HepG2 (cell line): Measurements from ENCODE around the gene UCK2. TPM values are rescaled to one million over a fixed set of nuclear protein-coding genes. Genes with fewer than 3 reads are reported as not detected.
A peak's percentile ranks its signal among the peaks of the same experiment; 100 is the strongest.

Experiments
- ATF7-NPFF ChIP-seq: sonication (generic); formaldehyde crosslinking; IDR thresholded peaks from 2 replicates; pipeline ENCODE4 v1.8.1; 2023; ENCODE audit warnings: mild to moderate bottlenecking, low read depth, missing genetic modification reagents, moderate library complexity
- CC2D1A ChIP-seq: sonication (generic); formaldehyde crosslinking; IDR thresholded peaks from 2 replicates; pipeline ENCODE4 v1.8.1; 2023; ENCODE audit warnings: mild to moderate bottlenecking, missing genetic modification reagents
- ESRRA ChIP-seq: sonication (generic); formaldehyde crosslinking; IDR thresholded peaks from 2 replicates; pipeline ENCODE4 v1.5.1; 2020; ENCODE audit warnings: mild to moderate bottlenecking, low read depth, missing genetic modification reagents
- KLF12 ChIP-seq: sonication (generic); formaldehyde crosslinking; IDR thresholded peaks from 2 replicates; pipeline ENCODE4 v1.4.0; 2020; ENCODE audit warnings: missing genetic modification reagents, borderline replicate concordance
- KLF15 ChIP-seq: sonication (generic); formaldehyde crosslinking; IDR thresholded peaks from 2 replicates; pipeline ENCODE4 v1.8.1; 2023; ENCODE audit warnings: borderline replicate concordance, mild to moderate bottlenecking, inconsistent platforms, missing genetic modification reagents, mixed read lengths
- KLF9 ChIP-seq: IDR thresholded peaks from 2 replicates; pipeline ENCODE4 v1.6.1; 2016; ENCODE audit warnings: low read depth
- NBN ChIP-seq: fragments of 450-650 bp; conservative IDR thresholded peaks from 2 replicates; pipeline ENCODE4 v1.6.1; 2017
- PCBP2 ChIP-seq: fragments of 200-400 bp; formaldehyde crosslinking; optimal IDR thresholded peaks from 2 replicates; pipeline ENCODE3; 2018; ENCODE audit warnings: low read length, low read depth; ENCODE audit not compliant: poor library complexity, severe bottlenecking
- TBL1XR1 ChIP-seq: fragments of 150-350 bp; IDR thresholded peaks from 2 replicates; pipeline ENCODE4 v1.6.1; 2014; ENCODE audit warnings: borderline replicate concordance, low read length; ENCODE audit not compliant: partially characterized antibody
- ZNF34 ChIP-seq: sonication (generic); formaldehyde crosslinking; IDR thresholded peaks from 2 replicates; pipeline ENCODE4 v1.4.0; 2020; ENCODE audit warnings: mild to moderate bottlenecking, missing genetic modification reagents, borderline replicate concordance
- ZNF567 ChIP-seq: sonication (generic); formaldehyde crosslinking; IDR thresholded peaks from 2 replicates; pipeline ENCODE4 v1.8.1; 2023; ENCODE audit warnings: mild to moderate bottlenecking, missing genetic modification reagents, borderline replicate concordance
- ZNF569 ChIP-seq: sonication (generic); formaldehyde crosslinking; IDR thresholded peaks from 2 replicates; pipeline ENCODE4 v1.5.0; 2020; ENCODE audit warnings: mild to moderate bottlenecking, missing genetic modification reagents, moderate library complexity, borderline replicate concordance
- ZNF614 ChIP-seq: IDR thresholded peaks from 2 replicates; pipeline ENCODE4 v1.6.1; 2018; ENCODE audit warnings: missing biosample characterization, missing genetic modification reagents, inconsistent platforms, borderline replicate concordance
- ZNF674 ChIP-seq: sonication (generic); formaldehyde crosslinking; IDR thresholded peaks from 2 replicates; pipeline ENCODE4 v1.5.0; 2020; ENCODE audit warnings: low read depth, mild to moderate bottlenecking, missing genetic modification reagents
- polyA plus RNA-seq, 8 experiments: library from polyadenylated mRNA; depleted of rRNA in 3 of 8; stranded (reverse) in 7 of 8; unstranded in 1 of 8; fragments of >200 nt; fragmentation: Illumina TruSeq in 4 of 8; extraction: Trizol in 4 of 8; gene quantifications; 2 replicates each; pipeline versions ENCODE4 v1.2.1 to v1.2.3, GENCODE V29; 2011 to 2016; ENCODE audit warnings: low read depth in 4 of 8, missing spikeins in 1 of 8, mixed read lengths in 1 of 8; ENCODE audit not compliant: insufficient read depth in 1 of 8
- total RNA-seq, 5 experiments: library from RNA; depleted of rRNA; stranded (reverse); fragments of >200 nt; fragmentation: Illumina TruSeq; extraction: Trizol; gene quantifications; 2 replicates each; pipeline ENCODE4 v1.2.3, GENCODE V29; 2016; ENCODE audit warnings: low read depth in 1 of 5
- TF ChIP-seq, protein P1 (sequence below): sonication (generic); formaldehyde crosslinking; IDR thresholded peaks from 2 replicates; pipeline ENCODE4 v1.8.0; 2022; ENCODE audit warnings: missing genetic modification reagents, low read depth, mild to moderate bottlenecking, borderline replicate concordance
- TF ChIP-seq, protein P2 (sequence below): sonication (generic); formaldehyde crosslinking; IDR thresholded peaks from 2 replicates; pipeline ENCODE4 v1.8.1; 2023; ENCODE audit warnings: missing genetic modification reagents, inconsistent platforms, borderline replicate concordance
- TF ChIP-seq, protein P3 (sequence below): sonication (generic); formaldehyde crosslinking; IDR thresholded peaks from 2 replicates; pipeline ENCODE4 v1.4.0; 2020; ENCODE audit warnings: missing genetic modification reagents
- TF ChIP-seq, protein P4 (sequence below): sonication (generic); formaldehyde crosslinking; IDR thresholded peaks from 2 replicates; pipeline ENCODE4 v1.4.0; 2020; ENCODE audit warnings: missing genetic modification reagents
- TF ChIP-seq, protein P5 (sequence below): sonication (generic); formaldehyde crosslinking; IDR thresholded peaks from 2 replicates; pipeline ENCODE4 v1.4.0; 2020; ENCODE audit warnings: low read depth, mild to moderate bottlenecking, missing genetic modification reagents

UCK2 gene
- total and polyA plus RNA-seq, 2 of the 13 experiments (the other 11 are each of a cell fraction or from before 2014, with no cell fraction given): 64.3 to 78.0 TPM

DNA sequence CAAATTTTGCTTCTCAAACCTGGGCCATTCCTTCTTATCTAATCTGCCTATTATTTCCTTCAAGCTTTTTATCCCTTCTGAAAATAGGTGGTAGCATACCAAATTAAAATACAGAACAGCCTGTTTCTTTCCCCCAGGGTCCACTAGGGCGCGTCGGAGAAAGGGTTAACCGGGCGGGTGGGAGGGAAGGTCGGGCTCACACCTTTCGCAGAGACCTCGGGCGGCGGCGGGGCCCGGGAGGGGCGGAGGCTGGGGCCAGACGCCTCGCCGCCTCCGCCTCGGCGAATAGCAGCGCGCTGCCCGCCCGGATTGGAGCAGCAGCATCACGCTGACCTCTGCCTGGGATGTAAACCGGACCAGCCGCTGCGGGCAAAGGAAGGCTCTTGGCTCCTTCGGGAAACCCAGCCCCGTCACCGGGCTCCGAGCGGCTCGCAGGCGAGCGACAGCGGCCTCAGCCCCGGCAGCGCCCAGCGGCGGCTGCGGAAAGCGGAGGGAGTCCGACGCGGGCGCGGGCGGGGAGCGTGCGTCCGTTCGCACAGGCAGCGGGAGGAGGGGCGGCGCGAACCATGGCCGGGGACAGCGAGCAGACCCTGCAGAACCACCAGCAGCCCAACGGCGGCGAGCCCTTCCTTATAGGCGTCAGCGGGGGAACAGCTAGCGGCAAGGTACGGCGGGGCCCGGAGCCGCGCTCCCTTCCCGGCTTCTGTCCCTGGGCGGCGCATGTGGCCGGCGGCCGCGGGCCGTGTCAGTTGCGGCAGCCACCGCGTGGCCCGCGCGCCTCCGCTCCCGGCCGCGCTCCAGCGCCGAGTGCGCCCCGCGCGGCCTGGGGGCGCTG, at the start of gene UCK2 (continued):
- TF ChIP-seq KLF12 (peak; percentile 41; the same call in 1 of the 2 replicates), ZNF34 (no peak), ZNF567 (CRISPR knock-in tag) (no peak), TBL1XR1 (no peak), ESRRA (peak; percentile 41; the same call in 1 of the 2 replicates), PCBP2 (no peak), ZNF674 (CRISPR knock-in tag) (peak; percentile 70; the same call in 1 of the 2 replicates), KLF9 (CRISPR knock-in tag) (no peak), CC2D1A (CRISPR knock-in tag) (no peak), ATF7-NPFF (CRISPR knock-in tag) (peak; percentile 75), ZNF569 (CRISPR knock-in tag) (no peak), NBN (no peak), ZNF614 (CRISPR knock-in tag) (no peak), KLF15 (CRISPR knock-in tag) (no peak)
- TF ChIP-seq, protein P1, sequence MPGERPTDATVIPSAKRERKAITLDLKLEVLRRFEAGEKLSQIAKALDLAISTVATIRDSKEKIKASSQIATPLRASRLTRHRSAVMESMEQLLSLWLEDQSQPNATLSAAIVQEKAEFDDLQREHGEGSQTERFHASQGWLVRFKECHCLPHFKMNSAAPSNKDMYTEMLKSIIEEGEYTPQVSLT (CRISPR knock-in tag): no peak
- TF ChIP-seq, protein P2, sequence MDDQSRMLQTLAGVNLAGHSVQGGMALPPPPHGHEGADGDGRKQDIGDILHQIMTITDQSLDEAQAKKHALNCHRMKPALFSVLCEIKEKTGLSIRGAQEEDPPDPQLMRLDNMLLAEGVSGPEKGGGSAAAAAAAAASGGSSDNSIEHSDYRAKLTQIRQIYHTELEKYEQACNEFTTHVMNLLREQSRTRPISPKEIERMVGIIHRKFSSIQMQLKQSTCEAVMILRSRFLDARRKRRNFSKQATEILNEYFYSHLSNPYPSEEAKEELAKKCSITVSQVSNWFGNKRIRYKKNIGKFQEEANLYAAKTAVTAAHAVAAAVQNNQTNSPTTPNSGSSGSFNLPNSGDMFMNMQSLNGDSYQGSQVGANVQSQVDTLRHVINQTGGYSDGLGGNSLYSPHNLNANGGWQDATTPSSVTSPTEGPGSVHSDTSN (CRISPR knock-in tag): no peak
- TF ChIP-seq, protein P3, sequence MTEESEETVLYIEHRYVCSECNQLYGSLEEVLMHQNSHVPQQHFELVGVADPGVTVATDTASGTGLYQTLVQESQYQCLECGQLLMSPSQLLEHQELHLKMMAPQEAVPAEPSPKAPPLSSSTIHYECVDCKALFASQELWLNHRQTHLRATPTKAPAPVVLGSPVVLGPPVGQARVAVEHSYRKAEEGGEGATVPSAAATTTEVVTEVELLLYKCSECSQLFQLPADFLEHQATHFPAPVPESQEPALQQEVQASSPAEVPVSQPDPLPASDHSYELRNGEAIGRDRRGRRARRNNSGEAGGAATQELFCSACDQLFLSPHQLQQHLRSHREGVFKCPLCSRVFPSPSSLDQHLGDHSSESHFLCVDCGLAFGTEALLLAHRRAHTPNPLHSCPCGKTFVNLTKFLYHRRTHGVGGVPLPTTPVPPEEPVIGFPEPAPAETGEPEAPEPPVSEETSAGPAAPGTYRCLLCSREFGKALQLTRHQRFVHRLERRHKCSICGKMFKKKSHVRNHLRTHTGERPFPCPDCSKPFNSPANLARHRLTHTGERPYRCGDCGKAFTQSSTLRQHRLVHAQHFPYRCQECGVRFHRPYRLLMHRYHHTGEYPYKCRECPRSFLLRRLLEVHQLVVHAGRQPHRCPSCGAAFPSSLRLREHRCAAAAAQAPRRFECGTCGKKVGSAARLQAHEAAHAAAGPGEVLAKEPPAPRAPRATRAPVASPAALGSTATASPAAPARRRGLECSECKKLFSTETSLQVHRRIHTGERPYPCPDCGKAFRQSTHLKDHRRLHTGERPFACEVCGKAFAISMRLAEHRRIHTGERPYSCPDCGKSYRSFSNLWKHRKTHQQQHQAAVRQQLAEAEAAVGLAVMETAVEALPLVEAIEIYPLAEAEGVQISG (CRISPR knock-in tag): peak; percentile 73
- TF ChIP-seq, protein P4, sequence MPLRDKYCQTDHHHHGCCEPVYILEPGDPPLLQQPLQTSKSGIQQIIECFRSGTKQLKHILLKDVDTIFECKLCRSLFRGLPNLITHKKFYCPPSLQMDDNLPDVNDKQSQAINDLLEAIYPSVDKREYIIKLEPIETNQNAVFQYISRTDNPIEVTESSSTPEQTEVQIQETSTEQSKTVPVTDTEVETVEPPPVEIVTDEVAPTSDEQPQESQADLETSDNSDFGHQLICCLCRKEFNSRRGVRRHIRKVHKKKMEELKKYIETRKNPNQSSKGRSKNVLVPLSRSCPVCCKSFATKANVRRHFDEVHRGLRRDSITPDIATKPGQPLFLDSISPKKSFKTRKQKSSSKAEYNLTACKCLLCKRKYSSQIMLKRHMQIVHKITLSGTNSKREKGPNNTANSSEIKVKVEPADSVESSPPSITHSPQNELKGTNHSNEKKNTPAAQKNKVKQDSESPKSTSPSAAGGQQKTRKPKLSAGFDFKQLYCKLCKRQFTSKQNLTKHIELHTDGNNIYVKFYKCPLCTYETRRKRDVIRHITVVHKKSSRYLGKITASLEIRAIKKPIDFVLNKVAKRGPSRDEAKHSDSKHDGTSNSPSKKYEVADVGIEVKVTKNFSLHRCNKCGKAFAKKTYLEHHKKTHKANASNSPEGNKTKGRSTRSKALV (CRISPR knock-in tag): no peak
- TF ChIP-seq, protein P5, sequence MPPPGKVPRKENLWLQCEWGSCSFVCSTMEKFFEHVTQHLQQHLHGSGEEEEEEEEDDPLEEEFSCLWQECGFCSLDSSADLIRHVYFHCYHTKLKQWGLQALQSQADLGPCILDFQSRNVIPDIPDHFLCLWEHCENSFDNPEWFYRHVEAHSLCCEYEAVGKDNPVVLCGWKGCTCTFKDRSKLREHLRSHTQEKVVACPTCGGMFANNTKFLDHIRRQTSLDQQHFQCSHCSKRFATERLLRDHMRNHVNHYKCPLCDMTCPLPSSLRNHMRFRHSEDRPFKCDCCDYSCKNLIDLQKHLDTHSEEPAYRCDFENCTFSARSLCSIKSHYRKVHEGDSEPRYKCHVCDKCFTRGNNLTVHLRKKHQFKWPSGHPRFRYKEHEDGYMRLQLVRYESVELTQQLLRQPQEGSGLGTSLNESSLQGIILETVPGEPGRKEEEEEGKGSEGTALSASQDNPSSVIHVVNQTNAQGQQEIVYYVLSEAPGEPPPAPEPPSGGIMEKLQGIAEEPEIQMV (CRISPR knock-in tag): no peak; the same call in 1 of the 2 replicates
